HepG2 (cell line): ENCODE data around the gene GPRC5B. TPM values are rescaled to one million over a fixed set of nuclear protein-coding genes. Genes with fewer than 3 reads are reported as not detected.
A peak's percentile ranks its signal among the peaks of the same experiment; 100 is the strongest.

Experiments
- CBX2 ChIP-seq, 2 experiments: fragments of 200-600 bp in 1 of 2; sonication (generic); formaldehyde crosslinking in 1 of 2; IDR thresholded peaks; 2 replicates each; pipeline versions ENCODE4 v1.7.0 to v1.8.1; 2018 to 2022; ENCODE audit warnings: low read depth in 2 of 2, low read length in 1 of 2, mild to moderate bottlenecking in 1 of 2, missing genetic modification reagents in 1 of 2
- NFKB2 ChIP-seq: sonication (generic); formaldehyde crosslinking; IDR thresholded peaks from 2 replicates; pipeline ENCODE4 v1.4.0; 2020; ENCODE audit warnings: missing genetic modification reagents, borderline replicate concordance
- PCBP1 ChIP-seq: fragments of 200-400 bp; formaldehyde crosslinking; IDR thresholded peaks from 2 replicates; pipeline ENCODE4 v1.6.1; 2017; ENCODE audit warnings: mild to moderate bottlenecking, low read depth, low read length, borderline replicate concordance
- PPARG ChIP-seq: conservative IDR thresholded peaks from 2 replicates; pipeline ENCODE4 v1.6.1; 2016; ENCODE audit warnings: missing biosample characterization, missing genetic modification reagents
- TBP ChIP-seq: sonication (generic); formaldehyde crosslinking; IDR thresholded peaks from 2 replicates; pipeline ENCODE4 v1.5.0; 2020; ENCODE audit warnings: missing genetic modification reagents
- ZNF761 ChIP-seq: sonication (generic); formaldehyde crosslinking; conservative IDR thresholded peaks from 2 replicates; pipeline ENCODE4 v1.4.0; 2020; ENCODE audit warnings: mild to moderate bottlenecking, missing genetic modification reagents
- polyA plus RNA-seq, 8 experiments: library from polyadenylated mRNA; depleted of rRNA in 3 of 8; stranded (reverse) in 7 of 8; unstranded in 1 of 8; fragments of >200 nt; fragmentation: Illumina TruSeq in 4 of 8; extraction: Trizol in 4 of 8; gene quantifications; 2 replicates each; pipeline versions ENCODE4 v1.2.1 to v1.2.3, GENCODE V29; 2011 to 2016; ENCODE audit warnings: low read depth in 4 of 8, missing spikeins in 1 of 8, mixed read lengths in 1 of 8; ENCODE audit not compliant: insufficient read depth in 1 of 8
- total RNA-seq, 5 experiments: library from RNA; depleted of rRNA; stranded (reverse); fragments of >200 nt; fragmentation: Illumina TruSeq; extraction: Trizol; gene quantifications; 2 replicates each; pipeline ENCODE4 v1.2.3, GENCODE V29; 2016; ENCODE audit warnings: low read depth in 1 of 5
- TF ChIP-seq, protein P1 (sequence below): sonication (generic); formaldehyde crosslinking; IDR thresholded peaks from 2 replicates; pipeline ENCODE4 v1.4.0; 2020; ENCODE audit warnings: missing genetic modification reagents
- TF ChIP-seq, protein P2 (sequence below): sonication (generic); formaldehyde crosslinking; IDR thresholded peaks from 2 replicates; pipeline ENCODE4 v1.4.0; 2020; ENCODE audit warnings: missing genetic modification reagents; ENCODE audit errors: not compliant biosample characterization
- TF ChIP-seq, protein P3 (sequence below): sonication (generic); formaldehyde crosslinking; IDR thresholded peaks from 2 replicates; pipeline ENCODE4 v1.4.0; 2020; ENCODE audit warnings: mild to moderate bottlenecking, missing genetic modification reagents, borderline replicate concordance
- TF ChIP-seq, protein P4 (sequence below): sonication (generic); formaldehyde crosslinking; IDR thresholded peaks from 2 replicates; pipeline ENCODE4 v1.4.0; 2020; ENCODE audit warnings: mild to moderate bottlenecking, missing genetic modification reagents
- TF ChIP-seq, protein P5 (sequence below): sonication (generic); formaldehyde crosslinking; IDR thresholded peaks from 2 replicates; pipeline ENCODE4 v1.9.0; 2021; ENCODE audit warnings: mild to moderate bottlenecking, missing genetic modification reagents

Gene GPRC5B
- total and polyA plus RNA-seq, 2 of the 13 experiments (the other 11 are each of a cell fraction or from before 2014, with no cell fraction given) = 0.46 to 0.53 TPM

DNA sequence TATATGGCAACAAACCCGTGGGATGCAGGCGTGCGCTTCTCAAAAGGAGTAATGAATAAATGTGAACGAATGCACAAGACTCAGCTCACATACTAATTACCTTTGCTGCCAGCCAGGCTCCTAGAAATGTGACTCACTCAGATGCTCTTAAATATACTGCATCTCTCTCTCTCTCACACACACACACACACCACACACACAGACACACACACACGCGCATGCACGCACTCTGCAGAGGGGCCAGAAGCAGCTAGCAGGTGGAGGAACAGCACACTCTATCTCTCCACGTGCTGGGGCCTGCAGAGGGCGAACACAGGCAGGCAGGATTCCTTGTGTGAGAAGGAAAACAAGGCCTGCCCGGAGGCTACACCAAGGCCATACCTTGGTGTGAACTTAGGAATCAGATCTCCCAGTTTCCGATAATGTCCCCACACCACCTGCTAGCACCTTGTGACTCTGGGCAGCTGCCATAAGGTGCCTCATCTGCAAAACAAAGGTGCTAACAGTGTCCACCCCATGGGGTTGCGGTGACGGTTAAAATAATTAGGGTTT lies 5.3 kb downstream of the GPRC5B start (continued):
- TF ChIP-seq PPARG (CRISPR knock-in tag) (no peak), TBP (CRISPR knock-in tag) (no peak), CBX2 (IDR thresholded peaks at IDR 0.05; ENCODE audit: low read depth, low read length) (no peak), CBX2 (CRISPR knock-in tag; IDR thresholded peaks at IDR 0.05; ENCODE audit: low read depth) (no peak), ZNF761 (CRISPR knock-in tag) (no peak), NFKB2 (CRISPR knock-in tag) (0 out of 2 replicates have a peak, but pooled peaks have one; percentile 28), PCBP1 (no peak)
- TF ChIP-seq, protein P1, sequence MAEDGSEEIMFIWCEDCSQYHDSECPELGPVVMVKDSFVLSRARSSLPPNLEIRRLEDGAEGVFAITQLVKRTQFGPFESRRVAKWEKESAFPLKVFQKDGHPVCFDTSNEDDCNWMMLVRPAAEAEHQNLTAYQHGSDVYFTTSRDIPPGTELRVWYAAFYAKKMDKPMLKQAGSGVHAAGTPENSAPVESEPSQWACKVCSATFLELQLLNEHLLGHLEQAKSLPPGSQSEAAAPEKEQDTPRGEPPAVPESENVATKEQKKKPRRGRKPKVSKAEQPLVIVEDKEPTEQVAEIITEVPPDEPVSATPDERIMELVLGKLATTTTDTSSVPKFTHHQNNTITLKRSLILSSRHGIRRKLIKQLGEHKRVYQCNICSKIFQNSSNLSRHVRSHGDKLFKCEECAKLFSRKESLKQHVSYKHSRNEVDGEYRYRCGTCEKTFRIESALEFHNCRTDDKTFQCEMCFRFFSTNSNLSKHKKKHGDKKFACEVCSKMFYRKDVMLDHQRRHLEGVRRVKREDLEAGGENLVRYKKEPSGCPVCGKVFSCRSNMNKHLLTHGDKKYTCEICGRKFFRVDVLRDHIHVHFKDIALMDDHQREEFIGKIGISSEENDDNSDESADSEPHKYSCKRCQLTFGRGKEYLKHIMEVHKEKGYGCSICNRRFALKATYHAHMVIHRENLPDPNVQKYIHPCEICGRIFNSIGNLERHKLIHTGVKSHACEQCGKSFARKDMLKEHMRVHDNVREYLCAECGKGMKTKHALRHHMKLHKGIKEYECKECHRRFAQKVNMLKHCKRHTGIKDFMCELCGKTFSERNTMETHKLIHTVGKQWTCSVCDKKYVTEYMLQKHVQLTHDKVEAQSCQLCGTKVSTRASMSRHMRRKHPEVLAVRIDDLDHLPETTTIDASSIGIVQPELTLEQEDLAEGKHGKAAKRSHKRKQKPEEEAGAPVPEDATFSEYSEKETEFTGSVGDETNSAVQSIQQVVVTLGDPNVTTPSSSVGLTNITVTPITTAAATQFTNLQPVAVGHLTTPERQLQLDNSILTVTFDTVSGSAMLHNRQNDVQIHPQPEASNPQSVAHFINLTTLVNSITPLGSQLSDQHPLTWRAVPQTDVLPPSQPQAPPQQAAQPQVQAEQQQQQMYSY = peak; percentile 40; the same call in 1 of the 2 replicates
- TF ChIP-seq, protein P2, sequence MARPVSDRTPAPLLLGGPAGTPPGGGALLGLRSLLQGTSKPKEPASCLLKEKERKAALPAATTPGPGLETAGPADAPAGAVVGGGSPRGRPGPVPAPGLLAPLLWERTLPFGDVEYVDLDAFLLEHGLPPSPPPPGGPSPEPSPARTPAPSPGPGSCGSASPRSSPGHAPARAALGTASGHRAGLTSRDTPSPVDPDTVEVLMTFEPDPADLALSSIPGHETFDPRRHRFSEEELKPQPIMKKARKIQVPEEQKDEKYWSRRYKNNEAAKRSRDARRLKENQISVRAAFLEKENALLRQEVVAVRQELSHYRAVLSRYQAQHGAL (CRISPR knock-in tag) = no peak
- TF ChIP-seq, protein P3, sequence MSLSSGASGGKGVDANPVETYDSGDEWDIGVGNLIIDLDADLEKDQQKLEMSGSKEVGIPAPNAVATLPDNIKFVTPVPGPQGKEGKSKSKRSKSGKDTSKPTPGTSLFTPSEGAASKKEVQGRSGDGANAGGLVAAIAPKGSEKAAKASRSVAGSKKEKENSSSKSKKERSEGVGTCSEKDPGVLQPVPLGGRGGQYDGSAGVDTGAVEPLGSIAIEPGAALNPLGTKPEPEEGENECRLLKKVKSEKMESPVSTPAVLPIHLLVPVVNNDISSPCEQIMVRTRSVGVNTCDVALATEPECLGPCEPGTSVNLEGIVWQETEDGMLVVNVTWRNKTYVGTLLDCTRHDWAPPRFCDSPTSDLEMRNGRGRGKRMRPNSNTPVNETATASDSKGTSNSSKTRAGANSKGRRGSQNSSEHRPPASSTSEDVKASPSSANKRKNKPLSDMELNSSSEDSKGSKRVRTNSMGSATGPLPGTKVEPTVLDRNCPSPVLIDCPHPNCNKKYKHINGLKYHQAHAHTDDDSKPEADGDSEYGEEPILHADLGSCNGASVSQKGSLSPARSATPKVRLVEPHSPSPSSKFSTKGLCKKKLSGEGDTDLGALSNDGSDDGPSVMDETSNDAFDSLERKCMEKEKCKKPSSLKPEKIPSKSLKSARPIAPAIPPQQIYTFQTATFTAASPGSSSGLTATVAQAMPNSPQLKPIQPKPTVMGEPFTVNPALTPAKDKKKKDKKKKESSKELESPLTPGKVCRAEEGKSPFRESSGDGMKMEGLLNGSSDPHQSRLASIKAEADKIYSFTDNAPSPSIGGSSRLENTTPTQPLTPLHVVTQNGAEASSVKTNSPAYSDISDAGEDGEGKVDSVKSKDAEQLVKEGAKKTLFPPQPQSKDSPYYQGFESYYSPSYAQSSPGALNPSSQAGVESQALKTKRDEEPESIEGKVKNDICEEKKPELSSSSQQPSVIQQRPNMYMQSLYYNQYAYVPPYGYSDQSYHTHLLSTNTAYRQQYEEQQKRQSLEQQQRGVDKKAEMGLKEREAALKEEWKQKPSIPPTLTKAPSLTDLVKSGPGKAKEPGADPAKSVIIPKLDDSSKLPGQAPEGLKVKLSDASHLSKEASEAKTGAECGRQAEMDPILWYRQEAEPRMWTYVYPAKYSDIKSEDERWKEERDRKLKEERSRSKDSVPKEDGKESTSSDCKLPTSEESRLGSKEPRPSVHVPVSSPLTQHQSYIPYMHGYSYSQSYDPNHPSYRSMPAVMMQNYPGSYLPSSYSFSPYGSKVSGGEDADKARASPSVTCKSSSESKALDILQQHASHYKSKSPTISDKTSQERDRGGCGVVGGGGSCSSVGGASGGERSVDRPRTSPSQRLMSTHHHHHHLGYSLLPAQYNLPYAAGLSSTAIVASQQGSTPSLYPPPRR (CRISPR knock-in tag) = no peak
- TF ChIP-seq, protein P4, sequence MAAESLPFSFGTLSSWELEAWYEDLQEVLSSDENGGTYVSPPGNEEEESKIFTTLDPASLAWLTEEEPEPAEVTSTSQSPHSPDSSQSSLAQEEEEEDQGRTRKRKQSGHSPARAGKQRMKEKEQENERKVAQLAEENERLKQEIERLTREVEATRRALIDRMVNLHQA = no peak
- TF ChIP-seq, protein P5, sequence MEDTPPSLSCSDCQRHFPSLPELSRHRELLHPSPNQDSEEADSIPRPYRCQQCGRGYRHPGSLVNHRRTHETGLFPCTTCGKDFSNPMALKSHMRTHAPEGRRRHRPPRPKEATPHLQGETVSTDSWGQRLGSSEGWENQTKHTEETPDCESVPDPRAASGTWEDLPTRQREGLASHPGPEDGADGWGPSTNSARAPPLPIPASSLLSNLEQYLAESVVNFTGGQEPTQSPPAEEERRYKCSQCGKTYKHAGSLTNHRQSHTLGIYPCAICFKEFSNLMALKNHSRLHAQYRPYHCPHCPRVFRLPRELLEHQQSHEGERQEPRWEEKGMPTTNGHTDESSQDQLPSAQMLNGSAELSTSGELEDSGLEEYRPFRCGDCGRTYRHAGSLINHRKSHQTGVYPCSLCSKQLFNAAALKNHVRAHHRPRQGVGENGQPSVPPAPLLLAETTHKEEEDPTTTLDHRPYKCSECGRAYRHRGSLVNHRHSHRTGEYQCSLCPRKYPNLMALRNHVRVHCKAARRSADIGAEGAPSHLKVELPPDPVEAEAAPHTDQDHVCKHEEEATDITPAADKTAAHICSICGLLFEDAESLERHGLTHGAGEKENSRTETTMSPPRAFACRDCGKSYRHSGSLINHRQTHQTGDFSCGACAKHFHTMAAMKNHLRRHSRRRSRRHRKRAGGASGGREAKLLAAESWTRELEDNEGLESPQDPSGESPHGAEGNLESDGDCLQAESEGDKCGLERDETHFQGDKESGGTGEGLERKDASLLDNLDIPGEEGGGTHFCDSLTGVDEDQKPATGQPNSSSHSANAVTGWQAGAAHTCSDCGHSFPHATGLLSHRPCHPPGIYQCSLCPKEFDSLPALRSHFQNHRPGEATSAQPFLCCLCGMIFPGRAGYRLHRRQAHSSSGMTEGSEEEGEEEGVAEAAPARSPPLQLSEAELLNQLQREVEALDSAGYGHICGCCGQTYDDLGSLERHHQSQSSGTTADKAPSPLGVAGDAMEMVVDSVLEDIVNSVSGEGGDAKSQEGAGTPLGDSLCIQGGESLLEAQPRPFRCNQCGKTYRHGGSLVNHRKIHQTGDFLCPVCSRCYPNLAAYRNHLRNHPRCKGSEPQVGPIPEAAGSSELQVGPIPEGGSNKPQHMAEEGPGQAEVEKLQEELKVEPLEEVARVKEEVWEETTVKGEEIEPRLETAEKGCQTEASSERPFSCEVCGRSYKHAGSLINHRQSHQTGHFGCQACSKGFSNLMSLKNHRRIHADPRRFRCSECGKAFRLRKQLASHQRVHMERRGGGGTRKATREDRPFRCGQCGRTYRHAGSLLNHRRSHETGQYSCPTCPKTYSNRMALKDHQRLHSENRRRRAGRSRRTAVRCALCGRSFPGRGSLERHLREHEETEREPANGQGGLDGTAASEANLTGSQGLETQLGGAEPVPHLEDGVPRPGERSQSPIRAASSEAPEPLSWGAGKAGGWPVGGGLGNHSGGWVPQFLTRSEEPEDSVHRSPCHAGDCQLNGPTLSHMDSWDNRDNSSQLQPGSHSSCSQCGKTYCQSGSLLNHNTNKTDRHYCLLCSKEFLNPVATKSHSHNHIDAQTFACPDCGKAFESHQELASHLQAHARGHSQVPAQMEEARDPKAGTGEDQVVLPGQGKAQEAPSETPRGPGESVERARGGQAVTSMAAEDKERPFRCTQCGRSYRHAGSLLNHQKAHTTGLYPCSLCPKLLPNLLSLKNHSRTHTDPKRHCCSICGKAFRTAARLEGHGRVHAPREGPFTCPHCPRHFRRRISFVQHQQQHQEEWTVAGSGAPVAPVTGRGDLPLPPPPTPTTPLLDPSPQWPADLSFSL (CRISPR knock-in tag) = 0 out of 2 replicates have a peak, but pooled peaks have one; percentile 58
